ENCODE results near the gene ARHGEF16. TPM values are rescaled to one million over a fixed set of nuclear protein-coding genes. Genes with fewer than 3 reads are reported as not detected.

Gene ARHGEF16
- total RNA-seq, 4 donors from 2014 or later = 0.17 to 19.6 (median 2.0) TPM

GRCh38 chr1:3459051-3459908 lies 4.8 kb downstream of the ARHGEF16 start:
- no peak for TF ChIP-seq CTCF (IDR thresholded peaks at IDR 0.05; ENCODE audit: low read depth)

DNA sequence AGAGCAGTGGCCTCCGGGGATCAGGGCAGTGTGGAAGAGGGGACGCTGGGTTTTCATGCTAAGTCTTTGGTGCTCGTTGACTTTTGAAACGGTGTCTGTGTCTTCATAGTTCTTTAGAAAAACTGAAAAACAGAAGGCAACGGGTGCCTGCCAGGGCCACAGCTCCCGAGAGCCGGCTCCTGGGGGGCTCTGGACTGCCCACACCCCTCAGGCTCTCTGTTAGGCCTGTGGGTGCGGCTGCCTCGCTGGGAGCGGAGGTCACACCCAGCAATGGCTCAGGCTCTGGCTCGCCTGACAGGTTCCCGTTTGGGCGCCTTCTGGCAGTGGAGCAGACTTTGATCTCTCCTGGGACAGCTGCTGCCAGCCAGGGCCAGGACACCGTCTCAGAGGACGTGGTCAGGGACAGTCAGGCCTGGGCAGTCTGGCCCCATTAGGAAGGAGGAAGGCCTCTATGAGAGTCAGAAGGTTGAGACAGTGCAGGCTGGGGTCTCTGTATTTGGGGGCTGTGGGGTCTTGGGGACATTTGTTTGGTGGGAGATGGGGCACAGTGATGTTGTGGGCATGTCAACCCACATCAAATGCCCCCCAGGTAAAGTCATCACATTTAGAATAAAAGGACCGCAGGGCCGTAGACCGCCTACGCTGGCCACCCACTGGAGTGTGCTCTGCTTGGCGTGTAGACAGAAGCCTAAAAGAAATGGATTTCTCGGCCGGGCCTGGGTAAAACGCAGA lies 5.6 kb downstream of the ARHGEF16 start:
- TF ChIP-seq CTCF (IDR thresholded peaks at IDR 0.05; ENCODE audit: low read depth) = no peak

- TF ChIP-seq CTCF (IDR thresholded peaks at IDR 0.05; ENCODE audit: low read depth) = no peak
Observed at GRCh38 chr1:3460672-3461131, 6.2 kb downstream of the ARHGEF16 start.

GRCh38 chr1:3461238-3461933 lies 6.9 kb downstream of the ARHGEF16 start:
- no peak for TF ChIP-seq CTCF (IDR thresholded peaks at IDR 0.05; ENCODE audit: low read depth)

GRCh38 chr1:3461934-3462275 lies 7.4 kb downstream of the ARHGEF16 start:
- no peak for TF ChIP-seq CTCF (IDR thresholded peaks at IDR 0.05; ENCODE audit: low read depth)

GRCh38 chr1:3462356-3463012 lies 8.0 kb downstream of the ARHGEF16 start:
- TF ChIP-seq CTCF (IDR thresholded peaks at IDR 0.05; ENCODE audit: low read depth) = no peak

Data from subcutaneous adipose tissue (tissue), 4 donors.